Stomach (tissue), 9 donors: Measurements from ENCODE around the gene CASP12. TPM values are rescaled to one million over a fixed set of nuclear protein-coding genes. Genes with fewer than 3 reads are reported as not detected.

Source experiments
- DNase-seq, 2 donors: peaks; one replicate each; pipeline versions ENCODE4 v3.0.0 to v3.0.0-alpha.2; 2013 to 2019
- H3K27ac ChIP-seq, 5 donors: fragments of 200-600 bp in 4 of 5; sonication (generic) in 4 of 5; one replicate each; pipeline ENCODE4 v1.5.1; 2013 to 2019; ENCODE audit warnings: mild to moderate bottlenecking in 1 of 5, moderate library complexity in 1 of 5
- H3K27me3 ChIP-seq, 3 donors: fragments of 200-600 bp; sonication (generic); one replicate each; pipeline ENCODE4 v1.5.1; 2017 to 2019; ENCODE audit warnings: mixed run types in 1 of 3
- H3K36me3 ChIP-seq, 4 donors: fragments of 200-600 bp; sonication (generic); 1 replicate in 3 of 4; 2 replicates in 1 of 4; pipeline ENCODE4 v1.5.1; 2016 to 2019
- H3K4me1 ChIP-seq, 4 donors: fragments of 200-600 bp; sonication (generic); one replicate each; pipeline ENCODE4 v1.5.1; 2016 to 2019
- H3K4me3 ChIP-seq, 4 donors: fragments of 200-600 bp; sonication (generic) in 3 of 4; one replicate each; pipeline ENCODE4 v1.5.1; 2016 to 2019; ENCODE audit warnings: mild to moderate bottlenecking in 1 of 4
- H3K9me3 ChIP-seq, 4 donors: fragments of 200-600 bp; sonication (generic); one replicate each; pipeline ENCODE4 v1.5.1; 2016 to 2019
- CTCF ChIP-seq, 7 experiments: fragments of 450-650 bp in 4 of 7; fragments of 200-600 bp in 3 of 7; sonication (generic) in 3 of 7; IDR thresholded peaks; one replicate each; pipeline ENCODE4 v1.5.1; 2016 to 2019; ENCODE audit warnings: antibody characterized with exemption in 7 of 7, control low read depth in 2 of 7, mild to moderate bottlenecking in 1 of 7
- EP300 ChIP-seq: sonication (generic); formaldehyde crosslinking; IDR thresholded peaks from one replicate; pipeline ENCODE4 v1.6.1; 2017; ENCODE audit warnings: antibody characterized with exemption
- POLR2A ChIP-seq, 4 donors: fragments of 450-650 bp; IDR thresholded peaks; one replicate each; pipeline ENCODE4 v1.6.1; 2016; ENCODE audit warnings: antibody characterized with exemption in 4 of 4, control low read depth in 2 of 4, mild to moderate bottlenecking in 1 of 4, moderate library complexity in 1 of 4
- POLR2AphosphoS5 ChIP-seq, 3 donors: sonication (generic); formaldehyde crosslinking; IDR thresholded peaks; one replicate each; pipeline ENCODE4 v1.6.1; 2016; ENCODE audit warnings: antibody characterized with exemption in 3 of 3
- WGBS, 5 donors: extraction: QIAGEN DNeasy Blood & Tissue Kit in 3 of 5; methylation state at CpG; one replicate each; pipeline versions ENCODE4 v1.1.5 to v1.1.7; 2013 to 2018; 5-methylcytosine and 5-hydroxymethylcytosine counted together
- intact Hi-C: fragments of 100-400 bp; cut with DNase I; formaldehyde crosslinking; loops from one replicate; pipeline ENCODE4 v1.15.1; 2023; ENCODE audit warnings: low total_unique reads
- polyA plus RNA-seq, 3 donors: library from polyadenylated mRNA; stranded (reverse); fragments of 200-250 nt; gene quantifications; one replicate each; pipeline ENCODE4 v1.2.3, GENCODE V29; 2013
- small RNA-seq, 4 donors: library from RNA; depleted of rRNA; stranded (forward); fragments of <200 nt; gene quantifications; one replicate each; pipeline ENCODE3, GENCODE V24; 2016
- total RNA-seq, 5 donors: library from RNA; depleted of rRNA; stranded (reverse); fragments of >200 nt; gene quantifications; one replicate each; pipeline versions ENCODE4 v1.1.0 to v1.2.3, GENCODE V29; 2014 to 2016
- donor health status: healthy with polysubstance abuse.
- donor health status: Bipolar disorder and iron deficiency.
- donor health status: healthy.

CASP12 gene
- total and polyA plus RNA-seq, 8 donors = 0.23 to 8.5 (median 2.2) TPM; not detected in 3

GRCh38 chr11:104841185-104841584 is 57.1 kb downstream of the CASP12 start:
- no peaks in the 10 kb centered on the region for H3K36me3 ChIP-seq
- TF ChIP-seq EP300 (no peak), CTCF (IDR thresholded peaks at IDR 0.05) (no peak), POLR2A (IDR thresholded peaks at IDR 0.05) (no peak), POLR2AphosphoS5 (IDR thresholded peaks at IDR 0.05) (no peak)
- no peaks in the 10 kb centered on the region for H3K27me3 ChIP-seq
- no peak overlapping the region for H3K27ac ChIP-seq
- H3K4me3 ChIP-seq = no peak overlapping the region
- no peaks in the 10 kb centered on the region for H3K4me1 ChIP-seq
- no peak for DNase-seq
- peaks cover 0 to 14% (median 7%) of the 10 kb centered on the region in 4 donors for H3K9me3 ChIP-seq
- 35 to 69% (median 48%) methylated on average over 1 of the region's 1 CpG for WGBS, 5 donors
- intact Hi-C loops = no loop called here

GRCh38 chr11:104837969-104838639 is 60.2 kb downstream of the CASP12 start:
- TF ChIP-seq POLR2AphosphoS5 (IDR thresholded peaks at IDR 0.05) = no peak
- no peak for TF ChIP-seq CTCF (IDR thresholded peaks at IDR 0.05)
- no peak for DNase-seq
- intact Hi-C loops = no loop called here
- no peak overlapping the region for H3K4me3 ChIP-seq
- no peaks in the 10 kb centered on the region for H3K36me3 ChIP-seq
- H3K27me3 ChIP-seq = no peaks in the 10 kb centered on the region
- no peaks in the 10 kb centered on the region for H3K4me1 ChIP-seq
- H3K27ac ChIP-seq = no peak overlapping the region
- peaks cover 0 to 14% (median 7%) of the 10 kb centered on the region in 4 donors for H3K9me3 ChIP-seq
- 88 to 96% (median 94%) methylated on average over 5 of the region's 5 CpGs for WGBS, 5 donors

- peak in 1 of 2 donors; percentile 28 for DNase-seq
- Histone ChIP-seq H3K27me3 (no peaks in the 10 kb centered on the region), H3K36me3 (no peaks in the 10 kb centered on the region), H3K4me3 (no peak overlapping the region), H3K4me1 (no peaks in the 10 kb centered on the region), H3K27ac (no peak overlapping the region), H3K9me3 (peaks cover 0 to 14% (median 7%) of the 10 kb centered on the region in 4 donors)
- 38 to 64% (median 45%) methylated on average over 2 of the region's 2 CpGs for WGBS, 5 donors
- intact Hi-C loops = no loop called here
- TF ChIP-seq POLR2A (IDR thresholded peaks at IDR 0.05) (no peak), CTCF (IDR thresholded peaks at IDR 0.05) (no peak), EP300 (no peak), POLR2AphosphoS5 (IDR thresholded peaks at IDR 0.05) (no peak)
These were observed 61.6 kb downstream of the CASP12 start for GRCh38 chr11:104836691-104837090.

Small RNA genes within 50 kb of the gene (small RNA-seq; reads per million reads assigned to genes)
- 0 reads per million in 4 donors for gene AP002004.1

Other genes starting within 250 kb of the CASP12 start
- 100 to 1,000 TPM in 2 of 5 donors, 10 to 100 TPM in 2, 1 to 10 TPM in 1; 8.1 to 163 (median 71.2) TPM for gene CASP4, start 70.1 kb upstream of the CASP12 start, total RNA-seq
- gene CASP4, start 70.1 kb upstream of the CASP12 start, polyA plus RNA-seq = 10 to 100 TPM; 59.3 to 96.1 (median 65.3) TPM
- 1 to 10 TPM in 1 of 5 donors, not detected in 4; 4.3 TPM for gene CASP5, start 124.7 kb upstream of the CASP12 start, total RNA-seq
- under 1 TPM in 2 of 3 donors, not detected in 1; 0.45 to 0.81 TPM for gene CASP5, start 124.7 kb upstream of the CASP12 start, polyA plus RNA-seq
- 10 to 100 TPM in 1 of 5 donors, 1 to 10 TPM in 4; 2.3 to 71.0 (median 7.1) TPM for gene CASP1, start 136.7 kb upstream of the CASP12 start, total RNA-seq
- gene CASP1, start 136.7 kb upstream of the CASP12 start, polyA plus RNA-seq = 10 to 100 TPM; 19.9 to 26.6 (median 21.2) TPM
- 10 to 100 TPM in 1 of 5 donors, 1 to 10 TPM in 1, not detected in 3; 6.6 to 29.1 TPM for gene CARD16, start 146.9 kb upstream of the CASP12 start, total RNA-seq
- gene CARD16, start 146.9 kb upstream of the CASP12 start, polyA plus RNA-seq = 10 to 100 TPM; 52.0 to 68.3 (median 66.3) TPM
- not detected for gene CARD18, start 241.3 kb upstream of the CASP12 start, total RNA-seq
- gene CARD18, start 241.3 kb upstream of the CASP12 start, polyA plus RNA-seq = under 1 TPM in 1 of 3 donors, not detected in 2; 0.23 TPM